Measurements from ENCODE around the gene IGSF5. TPM values are rescaled to one million over a fixed set of nuclear protein-coding genes. Genes with fewer than 3 reads are reported as not detected.

IGSF5 gene
- total and polyA plus RNA-seq, 9 of the 15 experiments (the other 6 are each of a cell fraction or from before 2014, with no cell fraction given) = not detected

- TF ChIP-seq ZNF77 (CRISPR knock-in tag; IDR thresholded peaks at IDR 0.05) (no peak), TAF1 (IDR thresholded peaks at IDR 0.05; ENCODE audit: control insufficient read depth, extremely low read depth, insufficient read depth, low read length, severe bottlenecking) (no peak), SMC3 (conservative IDR thresholded peaks at IDR 0.05; ENCODE audit: insufficient read depth, low read depth, low read length) (peak; percentile 71), CTCF (IDR thresholded peaks at IDR 0.05 in 2 of 3, conservative IDR thresholded peaks at IDR 0.05 in 1 of 3; ENCODE audit: insufficient read depth in 2 of 3, low read depth in 1 of 3, low read length in 3 of 3) (peak; percentile 61 to 73 (median 62); a peak in 4 of 6 replicates), GATAD2B (IDR thresholded peaks at IDR 0.05; ENCODE audit: borderline replicate concordance) (no peak), KLF1 (tag; IDR thresholded peaks at IDR 0.05) (no peak), MTA2 (IDR thresholded peaks at IDR 0.05; ENCODE audit: low read depth) (no peak), STAT5A (IDR thresholded peaks at IDR 0.05; ENCODE audit: borderline replicate concordance, low read length) (no peak), NCOA1 (IDR thresholded peaks at IDR 0.05; ENCODE audit: low read depth) (no peak), KAT2B (IDR thresholded peaks at IDR 0.05; ENCODE audit: low read depth, low read length) (no peak), RFX5 (IDR thresholded peaks at IDR 0.05; ENCODE audit: low read depth, low read length) (no peak)
Observed at GRCh38 chr21:39715804-39716397, 29.1 kb upstream of the IGSF5 start (continued).
